IMR-90 (cell line): ENCODE data around the gene CEBPG. TPM values are rescaled to one million over a fixed set of nuclear protein-coding genes. Genes with fewer than 3 reads are reported as not detected.

Experiments
- ATAC-seq: fragments of 200-7000 bp; cut with Tn5 transposase; 2 replicates; pipeline ENCODE4 v1.9.1; 2020; ENCODE audit warnings: low read depth, mild to moderate bottlenecking, moderate library complexity
- BruUV-seq: library from RNA; stranded (reverse); fragments of 400-500 nt; replicated peaks from 2 replicates; lab custom pipeline; 2021; lab: Mats Ljungman, UMichigan
- CTCF ChIA-PET: fragments of 300-600 bp; formaldehyde crosslinking; extraction: SDS; loops from one replicate; lab custom pipeline; 2021; ENCODE audit warnings: antibody characterized with exemption; lab: Yijun Ruan, JAX
- POLR2A ChIA-PET: fragments of 300-600 bp; sonication (Branson Sonifier 250); formaldehyde crosslinking; loops from one replicate; lab custom pipeline; 2022; ENCODE audit warnings: antibody characterized with exemption; ENCODE audit not compliant: unreplicated experiment; lab: Charles Lee
- DNase-seq: peaks from one replicate; pipeline ENCODE4 v3.0.0; 2013
- H2AFZ ChIP-seq: replicated peaks from 2 replicates; pipeline ENCODE3; 2013; ENCODE audit warnings: low read length, mild to moderate bottlenecking; ENCODE audit not compliant: poor library complexity
- H2AK5ac ChIP-seq: 2 replicates; pipeline ENCODE4 v1.6.1; 2013; ENCODE audit warnings: low read depth, low read length, inconsistent platforms
- H2AK9ac ChIP-seq: replicated peaks from 2 replicates; pipeline ENCODE3; 2013; ENCODE audit warnings: mild to moderate bottlenecking, low read depth, low read length, moderate library complexity; ENCODE audit not compliant: poor library complexity
- H2BK120ac ChIP-seq: 2 replicates; pipeline ENCODE4 v1.6.1; 2013; ENCODE audit warnings: low read depth, low read length, inconsistent platforms
- H2BK15ac ChIP-seq: 3 replicates; pipeline ENCODE4 v1.6.1; 2013; ENCODE audit warnings: low read depth, low read length, inconsistent platforms
- H2BK20ac ChIP-seq: 2 replicates; pipeline ENCODE4 v1.6.1; 2013; ENCODE audit warnings: low read depth, mild to moderate bottlenecking, inconsistent platforms, low read length, moderate library complexity
- H2BK5ac ChIP-seq: 2 replicates; pipeline ENCODE4 v1.6.1; 2013; ENCODE audit warnings: mild to moderate bottlenecking, low read depth, low read length, inconsistent platforms; ENCODE audit not compliant: poor library complexity, severe bottlenecking
- H3K14ac ChIP-seq: replicated peaks from 2 replicates; pipeline ENCODE4 v1.6.1; 2013; ENCODE audit warnings: low read depth, low read length, inconsistent platforms
- H3K18ac ChIP-seq: 2 replicates; pipeline ENCODE4 v1.6.1; 2013; ENCODE audit warnings: low read depth, low read length, control low read depth
- H3K23ac ChIP-seq: 2 replicates; pipeline ENCODE4 v1.6.1; 2013; ENCODE audit warnings: low read depth, low read length, inconsistent platforms
- H3K27ac ChIP-seq: 2 replicates; pipeline ENCODE4 v1.5.1; 2013; ENCODE audit warnings: mild to moderate bottlenecking, control low read depth, low read length; ENCODE audit not compliant: insufficient read depth
- H3K27me3 ChIP-seq: 2 replicates; pipeline ENCODE4 v1.6.1; 2013; ENCODE audit warnings: low read length; ENCODE audit not compliant: control insufficient read depth, insufficient read depth
- H3K36me3 ChIP-seq: 2 replicates; pipeline ENCODE4 v1.6.1; 2013; ENCODE audit warnings: low read length, mixed read lengths; ENCODE audit not compliant: control insufficient read depth, insufficient read depth
- H3K4ac ChIP-seq: 2 replicates; pipeline ENCODE4 v1.6.1; 2013; ENCODE audit warnings: low read depth, low read length, inconsistent platforms
- H3K4me1 ChIP-seq: 2 replicates; pipeline ENCODE4 v1.6.1; 2013; ENCODE audit warnings: low read length, mixed read lengths; ENCODE audit not compliant: control insufficient read depth, insufficient read depth
- H3K4me2 ChIP-seq: 2 replicates; pipeline ENCODE4 v1.6.1; 2013; ENCODE audit warnings: low read depth, mild to moderate bottlenecking, control low read depth, low read length, moderate library complexity
- H3K4me3 ChIP-seq: 2 replicates; pipeline ENCODE4 v1.5.1; 2013; ENCODE audit warnings: low read depth, mild to moderate bottlenecking, control low read depth, low read length, moderate library complexity; ENCODE audit not compliant: insufficient read depth
- H3K56ac ChIP-seq: 2 replicates; pipeline ENCODE4 v1.6.1; 2013; ENCODE audit warnings: low read length, inconsistent platforms; ENCODE audit not compliant: insufficient read depth; ENCODE audit errors: extremely low read depth
- H3K79me1 ChIP-seq, 2 experiments: 2 replicates each; pipeline ENCODE4 v1.6.1; 2013; ENCODE audit warnings: low read length in 2 of 2, inconsistent platforms in 1 of 2, low read depth in 1 of 2
- H3K9ac ChIP-seq: 2 replicates; pipeline ENCODE4 v1.6.1; 2013; ENCODE audit warnings: low read depth, low read length, control low read depth
- H3K9me1 ChIP-seq: 2 replicates; pipeline ENCODE4 v1.6.1; 2013; ENCODE audit warnings: low read length, inconsistent platforms; ENCODE audit not compliant: insufficient read depth
- H3K9me3 ChIP-seq: 2 replicates; pipeline ENCODE4 v1.6.1; 2013; ENCODE audit warnings: low read length; ENCODE audit not compliant: control insufficient read depth, insufficient read depth
- H4K20me1 ChIP-seq: 2 replicates; pipeline ENCODE4 v1.6.1; 2013; ENCODE audit warnings: low read length, inconsistent platforms; ENCODE audit not compliant: insufficient read depth
- H4K5ac ChIP-seq: 2 replicates; pipeline ENCODE4 v1.6.1; 2013; ENCODE audit warnings: mild to moderate bottlenecking, low read depth, low read length, control low read depth
- H4K8ac ChIP-seq, 2 experiments: 2 replicates each; pipeline ENCODE4 v1.6.1; 2013; ENCODE audit warnings: low read depth in 2 of 2, low read length in 2 of 2, control low read depth in 1 of 2, inconsistent platforms in 1 of 2
- H4K91ac ChIP-seq: 2 replicates; pipeline ENCODE4 v1.6.1; 2013; ENCODE audit warnings: low read depth, low read length, inconsistent platforms; ENCODE audit not compliant: insufficient read depth
- BHLHE40 ChIP-seq: fragments of 150-350 bp; IDR thresholded peaks from 2 replicates; pipeline ENCODE4 v1.6.1; 2016; ENCODE audit warnings: mild to moderate bottlenecking, low read depth, low read length
- CEBPB ChIP-seq: IDR thresholded peaks from 2 replicates; pipeline ENCODE4 v1.6.1; 2012; ENCODE audit warnings: low read depth, low read length, improper control_type of control experiment
- ELK1 ChIP-seq: fragments of 150-350 bp; IDR thresholded peaks from 2 replicates; pipeline ENCODE4 v1.6.1; 2016; ENCODE audit warnings: low read depth, mild to moderate bottlenecking, low read length, moderate library complexity, borderline replicate concordance
- FOS ChIP-seq: fragments of 150-350 bp; IDR thresholded peaks from 2 replicates; pipeline ENCODE4 v1.6.1; 2016; ENCODE audit warnings: low read depth, low read length
- MAFK ChIP-seq: IDR thresholded peaks from 2 replicates; pipeline ENCODE4 v1.6.1; 2012; ENCODE audit warnings: low read depth, low read length, improper control_type of control experiment
- MAZ ChIP-seq: IDR thresholded peaks from 2 replicates; pipeline ENCODE4 v1.6.1; 2012; ENCODE audit warnings: low read depth, mild to moderate bottlenecking, low read length, improper control_type of control experiment, moderate library complexity, borderline replicate concordance
- RAD21 ChIP-seq: IDR thresholded peaks from 2 replicates; pipeline ENCODE4 v1.6.1; 2012; ENCODE audit warnings: low read length, improper control_type of control experiment
- RCOR1 ChIP-seq: IDR thresholded peaks from 2 replicates; pipeline ENCODE4 v1.6.1; 2012; ENCODE audit warnings: mild to moderate bottlenecking, low read length, improper control_type of control experiment; ENCODE audit not compliant: insufficient replicate concordance
- RFX5 ChIP-seq: IDR thresholded peaks from 2 replicates; pipeline ENCODE4 v1.8.0; 2012; ENCODE audit warnings: low read depth, mild to moderate bottlenecking, low read length, moderate library complexity
- SMC3 ChIP-seq: fragments of 150-350 bp; IDR thresholded peaks from 2 replicates; pipeline ENCODE4 v1.6.1; 2016; ENCODE audit warnings: low read depth, mild to moderate bottlenecking, antibody characterized with exemption, low read length, moderate library complexity
- USF2 ChIP-seq: fragments of 150-350 bp; IDR thresholded peaks from 2 replicates; pipeline ENCODE4 v1.6.1; 2017; ENCODE audit warnings: mild to moderate bottlenecking, antibody characterized with exemption, low read length, low read depth
- WGBS, 2 experiments: methylation state at CpG; one replicate each; pipeline versions ENCODE4 v1.1.5 to v1.1.7; 2013; ENCODE audit warnings: missing lambda C conversion rate in 2 of 2; ENCODE audit not compliant: insufficient read length in 1 of 2; ENCODE audit errors: extremely low coverage in 2 of 2; 5-methylcytosine and 5-hydroxymethylcytosine counted together
- dilution Hi-C: fragments of 300-500 bp; cut with HindIII; formaldehyde crosslinking; loops from one replicate; pipeline ENCODE4 v1.14.3; 2018; ENCODE audit warnings: low sequenced_read_pairs; ENCODE audit not compliant: unreplicated experiment
- in situ Hi-C: fragments of 300-500 bp; cut with MboI; formaldehyde crosslinking; loops from 3 replicates; pipeline ENCODE4 v1.14.3; 2019; ENCODE audit warnings: low sequenced_read_pairs, inconsistent platforms, mixed read lengths
- intact Hi-C: fragments of 100-400 bp; cut with micrococcal nuclease; formaldehyde crosslinking; loops from 2 replicates; pipeline ENCODE4 v1.10.0; 2022
- polyA plus RNA-seq, 3 experiments: library from polyadenylated mRNA; depleted of rRNA; stranded (reverse); fragments of >200 nt; gene quantifications; 2 replicates each; pipeline ENCODE4 v1.2.3, GENCODE V29; 2012; ENCODE audit warnings: low replicate concordance in 1 of 3
- total RNA-seq: library from RNA; depleted of rRNA; stranded (reverse); fragments of >200 nt; gene quantifications from 2 replicates; pipeline ENCODE4 v1.2.3, GENCODE V29; 2012

CEBPG gene
- total and polyA plus RNA-seq, 2 of the 4 experiments (the other 2 are of a cell fraction): 9.2 to 14.3 TPM

GRCh38 chr19:33408538-33409434 is 35.3 kb downstream of the CEBPG start (continued):
- no peak for TF ChIP-seq SMC3

GRCh38 chr19:33409906-33410685 is 36.6 kb downstream of the CEBPG start:
- H2BK120ac ChIP-seq: no peak overlapping the region
- no peak overlapping the region for H2AK5ac ChIP-seq
- 94% methylated on average over 12 of the region's 27 CpGs; no CpG with 5 or more reads in 1 of the 2 experiments for WGBS, 2 experiments
- H2AFZ ChIP-seq: no peak overlapping the region
- no peak overlapping the region for H3K23ac ChIP-seq
- dilution Hi-C loops: no loop called here
- H2BK15ac ChIP-seq: no peak overlapping the region
- H3K27ac ChIP-seq: no peak overlapping the region
- H3K9me1 ChIP-seq: no peaks in the 10 kb centered on the region
- no peaks in the 10 kb centered on the region for H3K79me1 ChIP-seq
- no peak overlapping the region for H3K9ac ChIP-seq
- no peak overlapping the region for H3K14ac ChIP-seq
- CTCF ChIA-PET: no interaction called here
- H3K4me2 ChIP-seq: no peak overlapping the region
- H4K8ac ChIP-seq: no peak overlapping the region
- H3K9me3 ChIP-seq: no peaks in the 10 kb centered on the region
- H3K4me3 ChIP-seq: no peak overlapping the region
- intact Hi-C loops: no loop called here
- no peaks in the 10 kb centered on the region for H3K4me1 ChIP-seq
- no peaks in the 10 kb centered on the region for H3K36me3 ChIP-seq
- no peaks in the 10 kb centered on the region for H3K27me3 ChIP-seq
- H3K56ac ChIP-seq: no peak overlapping the region
- H3K4ac ChIP-seq: no peak overlapping the region
- no peak overlapping the region for H4K5ac ChIP-seq
- H4K20me1 ChIP-seq: no peaks in the 10 kb centered on the region; the same call in 1 of the 2 replicates
- ATAC-seq: no peak
- no TSS peak for BruUV-seq
- no peak overlapping the region for H4K91ac ChIP-seq
- peak overlapping the region; percentile 42 for H2AK9ac ChIP-seq
- POLR2A ChIA-PET: no interaction called here
- no peak overlapping the region for H2BK5ac ChIP-seq
- DNase-seq: no peak
- H3K18ac ChIP-seq: no peak overlapping the region
- no peak overlapping the region for H2BK20ac ChIP-seq
- in situ Hi-C loops: loop anchor here (5.0 kb wide), 1 partner anchor 173 kb away; no protein-coding TSS in a partner anchor
- TF ChIP-seq MAFK: no peak
- no peak for TF ChIP-seq RFX5
- no peak for TF ChIP-seq RCOR1
- no peak for TF ChIP-seq CEBPB
- TF ChIP-seq BHLHE40: no peak
- TF ChIP-seq SMC3: no peak
- no peak for TF ChIP-seq MAZ
- TF ChIP-seq USF2: no peak
- TF ChIP-seq RAD21: no peak
- TF ChIP-seq ELK1: no peak
- TF ChIP-seq FOS: no peak
